ENCODE measurements around the gene SCN1B. TPM values are rescaled to one million over a fixed set of nuclear protein-coding genes. Genes with fewer than 3 reads are reported as not detected.

SCN1B gene
- total RNA-seq, 4 donors from 2014 or later = 194 to 469 (median 289) TPM

DNA sequence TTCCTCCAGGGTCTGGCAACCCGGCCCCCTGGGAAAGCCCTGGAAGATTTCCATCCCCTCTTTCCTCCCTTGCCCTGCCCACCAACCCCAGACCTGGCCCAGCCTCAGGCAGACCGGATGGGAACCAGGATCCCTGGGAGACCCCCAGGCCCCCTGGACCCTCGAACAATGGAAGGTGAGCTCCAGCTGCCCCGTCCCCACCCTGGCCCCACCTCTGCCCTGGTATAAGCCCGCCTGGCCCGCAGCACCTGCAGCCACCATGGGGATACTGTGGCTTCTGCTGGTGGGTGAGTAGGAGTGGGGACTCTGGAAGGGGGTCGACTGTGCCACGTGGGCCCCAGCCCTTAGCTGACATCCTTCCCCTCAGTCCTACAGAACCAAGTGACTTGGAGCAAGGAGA lies 43.7 kb downstream of the SCN1B start:
- H3K4me3 ChIP-seq = no peak overlapping the region
- TF ChIP-seq POLR2A (IDR thresholded peaks at IDR 0.05) = no peak
- TF ChIP-seq CTCF (IDR thresholded peaks at IDR 0.05 in 4 of 5, conservative IDR thresholded peaks at IDR 0.05 in 1 of 5) = no peak
- in situ Hi-C loops (cut with MboI; ENCODE audit: low sequenced_read_pairs in 4 of 4) (no loop called here), intact Hi-C loops (cut with DNase I; ENCODE audit: low total_unique reads) (no loop called here)
- DNase-seq = no peak
- H3K27me3 ChIP-seq = no peaks in the 10 kb centered on the region
- no peaks in the 10 kb centered on the region for H3K36me3 ChIP-seq
- H3K9me3 ChIP-seq = no peaks in the 10 kb centered on the region
- no peak overlapping the region for H3K27ac ChIP-seq
- ATAC-seq = no peak
- peaks cover under 1 to 7% of the 10 kb centered on the region in 2 donors for H3K4me1 ChIP-seq

- H3K4me1 ChIP-seq = no peaks in the 10 kb centered on the region
- intact Hi-C loops (cut with DNase I; ENCODE audit: low total_unique reads) = no loop called here
- in situ Hi-C loops (cut with MboI; ENCODE audit: low sequenced_read_pairs in 4 of 4) = no loop called here
- H3K9me3 ChIP-seq = no peaks in the 10 kb centered on the region
- TF ChIP-seq CTCF (IDR thresholded peaks at IDR 0.05 in 4 of 5, conservative IDR thresholded peaks at IDR 0.05 in 1 of 5) = no peak
- no peak for TF ChIP-seq POLR2A (IDR thresholded peaks at IDR 0.05)
- DNase-seq (no peak), ATAC-seq (no peak)
- no peaks in the 10 kb centered on the region for H3K27me3 ChIP-seq
- no peak overlapping the region for H3K27ac ChIP-seq
- no peaks in the 10 kb centered on the region for H3K36me3 ChIP-seq
- H3K4me3 ChIP-seq = no peak overlapping the region
Measured at GRCh38 chr19:35074426-35075201, 44.3 kb downstream of the SCN1B start.

DNA sequence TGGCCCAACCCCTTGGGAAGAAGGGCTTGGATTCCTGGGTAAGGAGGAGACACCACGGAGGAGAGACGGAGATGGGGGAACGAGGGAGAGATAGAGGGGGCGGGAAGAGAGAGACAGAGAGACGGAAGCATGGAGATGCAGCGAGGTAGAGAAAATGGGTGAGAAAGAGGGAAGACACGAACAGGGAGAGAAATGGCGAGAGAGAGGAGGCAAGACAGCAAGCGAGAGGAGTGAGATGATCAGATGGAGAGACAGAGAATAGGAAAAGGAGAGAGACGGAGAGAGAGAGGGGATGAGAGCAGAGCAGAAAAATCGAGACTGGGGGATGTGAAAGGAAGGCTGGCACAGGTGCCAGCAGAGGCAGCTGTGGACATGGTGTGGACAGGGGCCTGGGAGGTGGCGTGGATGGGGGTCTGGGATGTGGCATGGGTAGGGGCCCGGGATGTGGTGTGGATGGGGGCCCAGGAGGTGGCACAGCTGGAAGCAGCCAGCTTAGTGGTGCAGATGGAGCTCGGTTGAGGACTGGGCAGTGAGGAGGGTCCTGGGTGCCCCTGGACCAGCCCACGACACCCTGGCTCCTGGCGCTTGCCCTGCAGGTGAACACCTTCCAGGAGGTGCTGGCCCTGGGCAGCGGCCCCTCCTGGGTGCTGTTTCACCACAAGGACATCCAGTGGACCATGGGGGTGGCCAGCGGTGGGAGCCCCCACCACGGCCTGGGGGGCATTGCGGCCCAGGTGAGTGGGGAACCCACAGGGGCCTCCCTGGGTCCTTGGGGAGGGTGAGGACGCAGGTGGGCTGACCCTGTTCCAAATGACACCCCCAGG lies 45.1 kb downstream of the SCN1B start:
- DNase-seq (no peak), ATAC-seq (no peak)
- Histone ChIP-seq H3K36me3 (no peaks in the 10 kb centered on the region), H3K9me3 (no peaks in the 10 kb centered on the region), H3K27me3 (no peaks in the 10 kb centered on the region), H3K4me1 (no peaks in the 10 kb centered on the region), H3K4me3 (no peak overlapping the region), H3K27ac (no peak overlapping the region)
- in situ Hi-C loops (cut with MboI; ENCODE audit: low sequenced_read_pairs in 4 of 4) = no loop called here
- intact Hi-C loops (cut with DNase I; ENCODE audit: low total_unique reads) = no loop called here
- TF ChIP-seq POLR2A (IDR thresholded peaks at IDR 0.05) = no peak
- no peak for TF ChIP-seq CTCF (IDR thresholded peaks at IDR 0.05 in 4 of 5, conservative IDR thresholded peaks at IDR 0.05 in 1 of 5)

GRCh38 chr19:35076026-35076370 lies 45.7 kb downstream of the SCN1B start:
- Histone ChIP-seq H3K27ac (no peak overlapping the region), H3K4me1 (no peaks in the 10 kb centered on the region), H3K36me3 (no peaks in the 10 kb centered on the region), H3K27me3 (no peaks in the 10 kb centered on the region), H3K4me3 (no peak overlapping the region), H3K9me3 (no peaks in the 10 kb centered on the region)
- in situ Hi-C loops (cut with MboI; ENCODE audit: low sequenced_read_pairs in 4 of 4) (no loop called here), intact Hi-C loops (cut with DNase I; ENCODE audit: low total_unique reads) (no loop called here)
- DNase-seq = no peak
- TF ChIP-seq POLR2A (IDR thresholded peaks at IDR 0.05) (no peak), CTCF (IDR thresholded peaks at IDR 0.05 in 4 of 5, conservative IDR thresholded peaks at IDR 0.05 in 1 of 5) (no peak)
- no peak for ATAC-seq
